GM19455 (cell line): ENCODE measurements around the gene RERE.
"Not testable (repeated sequence)": the region's sequence is repeated elsewhere in the genome, so short reads cannot be mapped to it uniquely, and the experiment has no call there.

Experiments
- ATAC-seq: cut with Tn5 transposase; IDR thresholded peaks from one replicate; pipeline ENCODE4 v1.9.1; 2021; ENCODE audit not compliant: unreplicated experiment

RERE gene

DNA sequence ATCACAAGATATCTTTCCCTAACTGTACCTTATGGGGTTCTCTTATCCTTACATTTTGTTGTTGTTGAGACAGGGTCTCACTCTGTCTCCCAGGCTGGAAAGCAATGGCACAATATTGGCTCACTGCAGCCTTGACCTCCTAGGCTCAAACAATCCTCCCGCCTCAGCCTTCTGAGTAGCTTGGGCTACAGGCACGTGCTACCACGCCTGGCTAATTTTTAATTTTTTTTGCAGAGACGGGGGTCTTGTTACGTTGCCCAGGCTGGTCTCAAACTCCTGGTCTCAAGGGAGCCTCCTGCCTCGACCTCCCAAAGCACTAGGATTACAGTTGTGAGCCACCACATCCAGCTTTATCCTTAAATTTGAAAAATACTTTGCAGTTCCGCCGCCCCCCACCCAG lies 10.4 kb downstream of the RERE start:
- no peak for ATAC-seq

GRCh38 chr1:8800416-8800815 lies 17.0 kb downstream of the RERE start:
- no peak for ATAC-seq

- ATAC-seq = no peak
Observed at GRCh38 chr1:8797216-8797615, 20.2 kb downstream of the RERE start.

DNA sequence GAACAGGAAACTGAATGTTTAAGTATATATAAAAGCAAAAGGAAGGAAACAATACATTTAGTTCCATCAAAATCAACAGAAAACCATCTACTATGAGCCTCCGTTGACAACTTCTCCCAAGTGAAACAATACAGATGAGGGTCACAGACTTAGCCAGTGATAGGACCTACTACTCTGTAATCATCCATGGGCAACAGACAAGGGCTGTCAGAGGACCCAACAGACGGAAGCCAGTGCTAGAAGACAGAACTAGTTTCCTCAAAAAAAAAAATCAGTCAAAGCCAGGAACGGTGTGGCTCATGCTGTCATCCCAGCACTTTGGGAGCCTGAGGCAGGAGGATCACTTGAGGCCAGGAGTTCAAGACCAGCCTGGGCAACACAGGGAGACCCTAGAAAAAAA lies 20.6 kb downstream of the RERE start:
- ATAC-seq = no peak

DNA sequence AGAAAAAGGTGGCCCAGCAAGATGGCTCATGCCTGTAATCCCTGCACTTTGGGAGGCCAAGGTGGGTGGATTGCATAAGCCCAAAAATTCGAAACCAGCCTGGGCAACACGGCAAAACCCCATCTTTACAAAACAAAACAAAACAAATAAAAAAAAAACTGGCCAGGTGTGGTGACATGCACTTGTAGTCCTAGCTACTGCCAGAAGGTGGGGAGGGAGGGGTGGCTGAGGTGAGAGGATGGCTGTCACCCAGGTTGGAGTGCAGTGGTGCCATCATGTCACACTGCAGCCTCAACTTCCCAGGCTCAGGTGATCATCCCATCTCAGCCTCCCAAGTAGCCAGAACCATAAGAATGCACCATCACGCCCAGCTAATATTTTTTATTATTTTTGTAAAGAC lies 22.8 kb downstream of the RERE start:
- ATAC-seq = no peak

GRCh38 chr1:8791819-8792218 lies 25.6 kb downstream of the RERE start:
- ATAC-seq = no peak

DNA sequence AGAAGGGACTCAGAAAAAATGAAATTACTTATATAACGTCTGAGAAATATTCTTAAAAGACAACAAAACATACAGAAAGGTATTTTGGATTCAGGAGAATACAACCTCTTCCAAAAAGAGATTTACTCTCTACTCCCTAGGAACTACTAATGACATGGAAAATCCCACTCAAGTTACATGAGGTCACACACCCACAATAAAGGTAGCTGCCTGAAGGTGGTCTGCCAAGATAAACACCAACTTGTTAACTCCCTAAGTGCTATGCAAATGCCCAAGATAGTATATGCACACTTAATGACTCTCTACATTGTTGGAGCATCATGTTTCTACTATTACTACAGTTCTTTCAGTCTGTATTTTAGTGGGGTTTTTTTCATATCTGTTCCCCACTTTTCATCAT lies 26.5 kb downstream of the RERE start:
- no peak for ATAC-seq

DNA sequence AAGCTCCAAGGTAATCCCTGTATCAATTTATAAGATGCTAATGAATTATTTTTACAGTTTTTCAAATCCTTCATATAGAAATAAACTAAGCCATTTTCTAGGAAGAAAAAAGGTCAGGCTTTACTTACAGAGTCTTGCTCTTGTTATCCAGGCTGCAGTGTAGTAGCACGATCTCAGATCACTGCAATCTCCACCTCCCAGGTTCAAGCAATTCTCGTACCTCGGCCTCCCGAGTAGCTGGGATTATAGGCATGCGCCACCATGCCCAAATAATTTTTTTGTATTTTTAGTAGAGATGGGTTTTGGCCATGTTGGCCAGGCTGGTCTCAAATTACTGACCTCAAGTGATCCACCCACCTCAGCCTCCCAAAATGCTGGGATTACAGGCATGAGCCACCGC lies 27.0 kb downstream of the RERE start:
- ATAC-seq = no peak

GRCh38 chr1:8789314-8790214 lies 27.9 kb downstream of the RERE start:
- ATAC-seq = no peak

- ATAC-seq = no peak
Observed at GRCh38 chr1:8787218-8787617, 30.2 kb downstream of the RERE start.

- not testable (repeated sequence) for ATAC-seq
Observed at GRCh38 chr1:8786204-8786603, 31.2 kb downstream of the RERE start.

DNA sequence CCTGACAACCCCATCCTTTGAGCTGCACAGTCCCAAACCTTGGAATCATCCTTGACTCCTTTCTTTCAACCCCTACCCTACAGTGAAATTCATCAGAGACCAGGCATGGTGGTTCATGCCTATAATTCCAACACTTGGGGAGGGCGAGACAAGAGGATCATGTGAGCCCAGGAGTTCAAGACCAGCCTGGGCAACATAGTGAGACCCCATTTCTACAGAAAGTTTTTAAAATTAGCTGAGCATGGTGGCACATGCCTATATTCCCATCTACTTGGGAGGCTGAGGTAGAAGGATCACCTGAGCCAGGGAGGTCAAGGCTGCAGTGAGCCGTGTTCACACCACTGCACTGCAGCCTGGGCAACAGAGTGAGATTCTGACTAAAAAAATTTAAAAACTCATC lies 34.5 kb downstream of the RERE start:
- ATAC-seq = no peak

DNA sequence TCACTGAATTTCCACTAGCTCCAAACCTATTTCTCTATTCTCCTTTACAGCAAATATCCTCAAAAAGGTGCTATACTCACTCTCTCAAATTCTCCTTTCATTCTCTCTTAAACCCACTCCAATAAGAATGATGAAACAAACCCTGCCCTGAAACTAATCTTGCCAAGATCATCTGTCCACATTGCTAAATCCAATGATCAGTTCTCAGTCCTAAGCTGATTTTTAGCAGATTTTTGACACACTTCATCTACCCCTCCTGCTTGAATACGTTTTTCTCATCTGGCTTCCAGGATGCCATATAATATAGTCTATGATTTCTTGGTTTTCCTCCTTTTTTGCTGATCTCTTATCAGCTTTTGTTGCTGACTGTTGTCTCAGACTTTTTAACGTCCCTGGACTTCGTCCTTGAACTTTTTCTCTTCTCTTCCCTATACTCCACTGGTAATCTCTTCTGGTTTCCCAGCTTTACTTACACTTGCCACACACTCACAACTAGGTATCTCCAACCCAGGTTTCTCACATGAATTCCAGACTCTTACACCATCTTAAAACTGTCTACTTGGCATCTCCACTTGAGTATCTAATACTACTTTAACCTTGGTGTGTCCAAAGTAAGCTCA lies 35.3 kb downstream of the RERE start:
- no peak for ATAC-seq

- ATAC-seq = no peak
Observed at GRCh38 chr1:8780405-8780804, 37.0 kb downstream of the RERE start.

GRCh38 chr1:8777867-8778266 lies 39.6 kb downstream of the RERE start:
- ATAC-seq = no peak

DNA sequence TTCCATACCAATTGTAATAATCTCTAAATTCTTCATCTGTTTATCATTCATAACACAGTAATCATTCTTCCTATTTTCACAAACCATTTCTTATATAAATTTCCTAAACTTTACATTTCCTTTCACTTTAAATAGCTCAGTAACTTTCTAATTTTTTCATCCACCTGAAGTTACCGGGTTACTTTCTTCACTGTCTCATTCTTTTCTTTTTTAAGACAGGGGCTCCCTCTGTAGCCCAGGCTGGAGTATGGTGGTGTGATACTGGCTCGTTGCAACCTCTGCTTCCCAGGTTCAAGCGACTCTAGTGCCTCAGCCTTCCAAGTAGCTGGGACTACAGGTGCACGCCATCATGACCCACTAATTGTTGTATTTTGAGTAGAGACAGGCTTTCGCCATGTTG lies 41.3 kb downstream of the RERE start:
- no peak for ATAC-seq

- no peak for ATAC-seq
Observed at GRCh38 chr1:8767006-8767405, 50.4 kb downstream of the RERE start.

- ATAC-seq = no peak
Observed at GRCh38 chr1:8765198-8765597, 52.2 kb downstream of the RERE start.

DNA sequence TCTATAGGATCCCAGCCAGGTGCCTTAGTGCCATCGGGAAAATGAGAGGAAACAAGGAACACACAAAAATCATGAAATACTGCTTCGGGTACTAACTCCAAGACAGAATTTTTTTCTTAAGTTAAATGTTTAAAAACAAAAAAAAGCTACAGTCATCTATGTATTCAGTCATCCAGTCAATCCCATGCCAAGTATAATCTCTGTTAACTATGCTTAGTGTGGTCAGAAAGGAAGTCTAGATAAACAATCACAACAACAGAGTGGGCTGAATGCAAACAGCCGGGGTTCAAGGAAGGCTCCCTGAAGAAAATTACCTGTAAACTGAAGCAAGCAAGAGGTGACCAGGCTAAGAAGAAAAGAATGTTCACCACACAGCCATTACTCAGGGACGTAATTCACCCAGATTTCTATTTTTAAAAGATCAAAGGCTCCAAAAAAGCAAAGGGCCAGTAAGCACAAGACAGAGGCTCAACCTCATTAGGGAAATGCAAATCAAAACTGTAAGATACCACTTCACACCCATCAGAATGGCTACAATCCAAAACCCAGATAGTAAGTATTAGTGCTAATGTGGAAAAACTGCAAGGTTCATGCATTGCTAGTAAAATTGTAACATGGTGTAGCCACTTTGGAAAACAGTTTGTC lies 53.0 kb downstream of the RERE start:
- ATAC-seq = no peak

- ATAC-seq = no peak
Observed at GRCh38 chr1:8763888-8764287, 53.6 kb downstream of the RERE start.

GRCh38 chr1:8754993-8755392 lies 62.4 kb downstream of the RERE start:
- no peak for ATAC-seq

DNA sequence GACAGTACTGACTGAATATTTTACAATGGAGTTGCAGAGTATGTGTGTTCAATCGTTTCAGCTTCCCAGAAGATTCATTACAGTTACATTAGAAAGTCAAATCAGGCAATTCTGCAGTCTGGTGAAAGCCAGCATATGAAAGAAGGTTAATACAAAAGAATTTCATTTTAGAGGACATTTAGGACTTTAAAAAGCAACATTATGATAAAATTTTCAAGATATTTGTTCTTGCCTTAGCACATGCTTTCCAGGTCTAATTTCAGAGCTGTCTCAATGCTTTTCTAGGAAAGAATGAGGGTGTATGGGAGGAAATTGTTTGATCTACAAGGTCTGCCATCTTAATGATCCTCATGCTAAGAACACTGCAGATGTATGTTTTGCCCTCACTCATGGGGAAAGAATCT lies 63.2 kb downstream of the RERE start:
- ATAC-seq = no peak
